Measurements from ENCODE around the gene GGA2.
A peak's percentile ranks its signal among the peaks of the same experiment; 100 is the strongest.
"Not testable (repeated sequence)": the region's sequence is repeated elsewhere in the genome, so short reads cannot be mapped to it uniquely, and the experiment has no call there.

The GGA2 gene

GRCh38 chr16:23452221-23452571 is 58.1 kb downstream of the GGA2 start:
- DNase-seq, result no peak
- no peaks in the 10 kb centered on the region for H3K9me3 Mint-ChIP-seq
- no peaks in the 10 kb centered on the region for H3K27me3 Mint-ChIP-seq
- H3K36me3 Mint-ChIP-seq (ENCODE audit: low read depth), result no peaks in the 10 kb centered on the region
- peaks cover 31% of the 10 kb centered on the region for H3K4me1 Mint-ChIP-seq
- peak overlapping the region; percentile 91 for H3K27ac Mint-ChIP-seq
- ATAC-seq, result no peak
- H3K4me3 Mint-ChIP-seq, result peak overlapping the region; percentile 96

- ATAC-seq, result no peak
- Mint-ChIP-seq H3K27ac (peak overlapping the region; percentile 41), H3K36me3 (ENCODE audit: low read depth) (peaks cover 7% of the 10 kb centered on the region), H3K27me3 (no peaks in the 10 kb centered on the region), H3K4me3 (no peak overlapping the region), H3K4me1 (peaks cover 24% of the 10 kb centered on the region), H3K9me3 (no peaks in the 10 kb centered on the region)
- no peak for DNase-seq
Observed at GRCh38 chr16:23448392-23448791, 61.9 kb downstream of the GGA2 start.

GRCh38 chr16:23437542-23437941 is 72.8 kb downstream of the GGA2 start:
- not testable (repeated sequence) for H3K27ac Mint-ChIP-seq
- peaks cover 20% of the 10 kb centered on the region for H3K36me3 Mint-ChIP-seq (ENCODE audit: low read depth)

GRCh38 chr16:23436951-23437350 is 73.3 kb downstream of the GGA2 start:
- no peak overlapping the region for H3K4me3 Mint-ChIP-seq
- no peaks in the 10 kb centered on the region for H3K27me3 Mint-ChIP-seq
- ATAC-seq (no peak), DNase-seq (no peak)
- H3K4me1 Mint-ChIP-seq, result no peaks in the 10 kb centered on the region
- H3K9me3 Mint-ChIP-seq, result no peaks in the 10 kb centered on the region
- peaks cover 20% of the 10 kb centered on the region for H3K36me3 Mint-ChIP-seq (ENCODE audit: low read depth)
- H3K27ac Mint-ChIP-seq, result no peak overlapping the region

More at GRCh38 chr16:23437542-23437941, 72.8 kb downstream of the GGA2 start:
- not testable (repeated sequence) for DNase-seq, H3K4me1 Mint-ChIP-seq, H3K27me3 Mint-ChIP-seq, H3K4me3 Mint-ChIP-seq, ATAC-seq, H3K9me3 Mint-ChIP-seq

GRCh38 chr16:23435500-23435899 is 74.8 kb downstream of the GGA2 start:
- DNase-seq, result peak; percentile 69
- Mint-ChIP-seq H3K4me1 (no peaks in the 10 kb centered on the region), H3K4me3 (no peak overlapping the region), H3K27ac (no peak overlapping the region), H3K27me3 (no peaks in the 10 kb centered on the region), H3K9me3 (no peaks in the 10 kb centered on the region), H3K36me3 (ENCODE audit: low read depth) (peaks cover 18% of the 10 kb centered on the region)
- peak; percentile 82 for ATAC-seq

GRCh38 chr16:23434380-23434779 is 75.9 kb downstream of the GGA2 start:
- ATAC-seq (no peak), DNase-seq (no peak)
- Mint-ChIP-seq H3K9me3 (no peaks in the 10 kb centered on the region), H3K27ac (no peak overlapping the region), H3K4me1 (no peaks in the 10 kb centered on the region), H3K27me3 (no peaks in the 10 kb centered on the region), H3K36me3 (ENCODE audit: low read depth) (peaks cover 20% of the 10 kb centered on the region), H3K4me3 (no peak overlapping the region)

GRCh38 chr16:23433261-23433920 is 76.9 kb downstream of the GGA2 start:
- ATAC-seq (no peak), DNase-seq (no peak)
- no peak overlapping the region for H3K27ac Mint-ChIP-seq
- H3K4me1 Mint-ChIP-seq, result no peaks in the 10 kb centered on the region
- H3K4me3 Mint-ChIP-seq, result no peak overlapping the region
- H3K36me3 Mint-ChIP-seq (ENCODE audit: low read depth), result peaks cover 21% of the 10 kb centered on the region
- no peaks in the 10 kb centered on the region for H3K27me3 Mint-ChIP-seq
- H3K9me3 Mint-ChIP-seq, result no peaks in the 10 kb centered on the region

GRCh38 chr16:23432176-23433128 is 77.8 kb downstream of the GGA2 start:
- H3K4me1 Mint-ChIP-seq, result no peaks in the 10 kb centered on the region
- peaks cover 24% of the 10 kb centered on the region for H3K36me3 Mint-ChIP-seq (ENCODE audit: low read depth)
- no peak for ATAC-seq

GRCh38 chr16:23428351-23428750 is 81.9 kb downstream of the GGA2 start:
- Mint-ChIP-seq H3K27ac (no peak overlapping the region), H3K4me3 (no peak overlapping the region), H3K9me3 (no peaks in the 10 kb centered on the region), H3K36me3 (ENCODE audit: low read depth) (peaks cover 29% of the 10 kb centered on the region), H3K27me3 (no peaks in the 10 kb centered on the region), H3K4me1 (no peaks in the 10 kb centered on the region)
- no peak for DNase-seq
- ATAC-seq, result peak; percentile 54

More at GRCh38 chr16:23432176-23433128, 77.8 kb downstream of the GGA2 start:
- no peaks in the 10 kb centered on the region for H3K27me3 Mint-ChIP-seq
- no peaks in the 10 kb centered on the region for H3K9me3 Mint-ChIP-seq
- no peak overlapping the region for H3K27ac Mint-ChIP-seq
- no peak overlapping the region for H3K4me3 Mint-ChIP-seq
- no peak for DNase-seq

- H3K4me1 Mint-ChIP-seq, result no peaks in the 10 kb centered on the region
- no peak overlapping the region for H3K27ac Mint-ChIP-seq
- DNase-seq (no peak), ATAC-seq (no peak)
- H3K27me3 Mint-ChIP-seq, result no peaks in the 10 kb centered on the region
- no peaks in the 10 kb centered on the region for H3K9me3 Mint-ChIP-seq
- peaks cover 23% of the 10 kb centered on the region for H3K36me3 Mint-ChIP-seq (ENCODE audit: low read depth)
- H3K4me3 Mint-ChIP-seq, result no peak overlapping the region
Observed at GRCh38 chr16:23424292-23424958, 85.9 kb downstream of the GGA2 start.

GRCh38 chr16:23423496-23424049 is 86.7 kb downstream of the GGA2 start:
- no peak for ATAC-seq
- Mint-ChIP-seq H3K4me1 (no peaks in the 10 kb centered on the region), H3K27me3 (no peaks in the 10 kb centered on the region), H3K4me3 (no peak overlapping the region), H3K27ac (no peak overlapping the region), H3K9me3 (no peaks in the 10 kb centered on the region), H3K36me3 (ENCODE audit: low read depth) (peaks cover 19% of the 10 kb centered on the region)
- no peak for DNase-seq

GRCh38 chr16:23420011-23420410 is 90.3 kb downstream of the GGA2 start:
- H3K27ac Mint-ChIP-seq, result no peak overlapping the region
- no peak for DNase-seq
- no peak overlapping the region for H3K4me3 Mint-ChIP-seq
- H3K36me3 Mint-ChIP-seq (ENCODE audit: low read depth), result peaks cover 16% of the 10 kb centered on the region
- ATAC-seq, result no peak
- H3K9me3 Mint-ChIP-seq, result no peaks in the 10 kb centered on the region
- H3K4me1 Mint-ChIP-seq, result no peaks in the 10 kb centered on the region
- H3K27me3 Mint-ChIP-seq, result no peaks in the 10 kb centered on the region

- Mint-ChIP-seq H3K36me3 (ENCODE audit: low read depth) (peaks cover 8% of the 10 kb centered on the region), H3K27me3 (no peaks in the 10 kb centered on the region), H3K27ac (no peak overlapping the region), H3K9me3 (no peaks in the 10 kb centered on the region), H3K4me1 (no peaks in the 10 kb centered on the region), H3K4me3 (no peak overlapping the region)
- ATAC-seq (no peak), DNase-seq (no peak)
Observed at GRCh38 chr16:23416816-23417215, 93.5 kb downstream of the GGA2 start.

- Mint-ChIP-seq H3K36me3 (ENCODE audit: low read depth) (peaks cover 16% of the 10 kb centered on the region), H3K4me1 (no peaks in the 10 kb centered on the region), H3K4me3 (no peak overlapping the region), H3K9me3 (no peaks in the 10 kb centered on the region), H3K27me3 (no peaks in the 10 kb centered on the region), H3K27ac (no peak overlapping the region)
- no peak for ATAC-seq
- no peak for DNase-seq
Observed at GRCh38 chr16:23414731-23415130, 95.6 kb downstream of the GGA2 start.
